Esophagus muscularis mucosa (tissue), 3 donors: ENCODE data around the gene ZNF473.

Source experiments
- CTCF ChIP-seq, 3 experiments: fragments of 200-600 bp in 2 of 3; fragments of 450-650 bp in 1 of 3; sonication (generic) in 2 of 3; IDR thresholded peaks; one replicate each; pipeline ENCODE4 v1.5.1; 2017 to 2019; ENCODE audit warnings: antibody characterized with exemption in 3 of 3, mild to moderate bottlenecking in 2 of 3, moderate library complexity in 1 of 3
- POLR2A ChIP-seq: fragments of 450-650 bp; IDR thresholded peaks from one replicate; pipeline ENCODE4 v1.6.1; 2017; ENCODE audit warnings: antibody characterized with exemption, moderate library complexity, mild to moderate bottlenecking, low read depth
- POLR2AphosphoS5 ChIP-seq, 2 donors: sonication (generic); formaldehyde crosslinking; IDR thresholded peaks; one replicate each; pipeline ENCODE4 v1.6.1; 2017; ENCODE audit warnings: antibody characterized with exemption in 2 of 2

- TF ChIP-seq CTCF (IDR thresholded peaks at IDR 0.05) = no peak
- TF ChIP-seq POLR2A = no peak
- no peak for TF ChIP-seq POLR2AphosphoS5 (IDR thresholded peaks at IDR 0.05)
Measured at GRCh38 chr19:49977076-49977475, 48.7 kb upstream of the ZNF473 start.
